ENCODE results near the gene FBXO47. TPM values are rescaled to one million over a fixed set of nuclear protein-coding genes. Genes with fewer than 3 reads are reported as not detected.
A peak's percentile ranks its signal among the peaks of the same experiment; 100 is the strongest.

The FBXO47 gene
- total RNA-seq, 4 donors from 2014 or later, result 0.26 TPM; not detected in 3

DNA sequence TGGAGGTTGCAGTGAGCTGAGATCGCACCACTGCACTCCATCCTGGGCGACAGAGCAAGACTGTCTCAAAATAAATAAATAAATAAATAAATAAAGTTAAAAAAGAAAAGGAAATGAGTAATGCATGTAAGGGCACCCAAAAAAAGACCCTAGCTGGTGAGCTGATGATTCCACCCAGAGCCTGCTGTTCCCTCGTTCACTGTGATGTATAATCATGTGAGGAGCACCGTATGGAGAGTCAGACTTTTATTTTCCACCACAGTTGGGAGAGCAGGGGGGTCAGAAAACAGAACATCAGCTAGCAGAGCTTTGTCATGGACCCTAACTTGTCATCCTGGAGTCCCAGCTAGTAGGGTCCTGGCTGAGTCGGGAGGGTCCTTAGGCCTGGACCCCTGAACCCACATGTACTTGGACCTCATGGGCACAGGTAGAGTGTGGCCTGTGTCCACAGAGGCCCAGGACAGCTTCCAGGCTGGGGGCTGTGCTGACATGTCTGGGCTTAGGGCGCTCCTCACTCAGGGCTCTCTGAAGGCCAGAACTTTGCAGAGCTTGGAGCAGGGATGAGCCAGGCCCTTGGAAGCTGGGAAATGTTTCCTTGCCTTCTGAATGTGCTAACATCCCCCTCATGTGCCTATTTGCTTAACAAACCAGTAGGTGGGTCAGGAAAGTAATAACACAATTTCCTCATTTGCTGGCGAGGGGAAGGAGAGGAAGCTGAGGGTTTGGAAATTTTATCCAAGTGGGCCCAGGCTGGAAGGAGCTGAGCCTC, 60.6 kb downstream of the FBXO47 start:
- H3K4me3 ChIP-seq, result no peak overlapping the region
- H3K36me3 ChIP-seq, result peaks cover 11 to 50% (median 33%) of the 10 kb centered on the region in 4 donors
- no peaks in the 10 kb centered on the region for H3K27me3 ChIP-seq
- 80% methylated on average over 7 of the region's 7 CpGs for WGBS
- intact Hi-C loops (cut with DNase I), result loop anchor here (5.0 kb wide), 1 partner anchor 34 kb away; the partner anchor contains the start of gene LASP1
- no peaks in the 10 kb centered on the region for H3K9me3 ChIP-seq
- DNase-seq (ENCODE audit: extremely low spot score), result no peak
- peaks cover 55 to 62% (median 59%) of the 10 kb centered on the region in 4 donors for H3K4me1 ChIP-seq
- TF ChIP-seq POLR2AphosphoS5 (IDR thresholded peaks at IDR 0.05), result no peak
- TF ChIP-seq EP300 (IDR thresholded peaks at IDR 0.05), result no peak
- TF ChIP-seq POLR2A (IDR thresholded peaks at IDR 0.05; ENCODE audit: low read depth), result no peak
- TF ChIP-seq, protein P1, sequence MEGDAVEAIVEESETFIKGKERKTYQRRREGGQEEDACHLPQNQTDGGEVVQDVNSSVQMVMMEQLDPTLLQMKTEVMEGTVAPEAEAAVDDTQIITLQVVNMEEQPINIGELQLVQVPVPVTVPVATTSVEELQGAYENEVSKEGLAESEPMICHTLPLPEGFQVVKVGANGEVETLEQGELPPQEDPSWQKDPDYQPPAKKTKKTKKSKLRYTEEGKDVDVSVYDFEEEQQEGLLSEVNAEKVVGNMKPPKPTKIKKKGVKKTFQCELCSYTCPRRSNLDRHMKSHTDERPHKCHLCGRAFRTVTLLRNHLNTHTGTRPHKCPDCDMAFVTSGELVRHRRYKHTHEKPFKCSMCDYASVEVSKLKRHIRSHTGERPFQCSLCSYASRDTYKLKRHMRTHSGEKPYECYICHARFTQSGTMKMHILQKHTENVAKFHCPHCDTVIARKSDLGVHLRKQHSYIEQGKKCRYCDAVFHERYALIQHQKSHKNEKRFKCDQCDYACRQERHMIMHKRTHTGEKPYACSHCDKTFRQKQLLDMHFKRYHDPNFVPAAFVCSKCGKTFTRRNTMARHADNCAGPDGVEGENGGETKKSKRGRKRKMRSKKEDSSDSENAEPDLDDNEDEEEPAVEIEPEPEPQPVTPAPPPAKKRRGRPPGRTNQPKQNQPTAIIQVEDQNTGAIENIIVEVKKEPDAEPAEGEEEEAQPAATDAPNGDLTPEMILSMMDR (IDR thresholded peaks at IDR 0.05), result no peak
- H3K27ac ChIP-seq (replicated peaks in 1 of 4), result peak overlapping the region; percentile 20 to 71 (median 48)

DNA sequence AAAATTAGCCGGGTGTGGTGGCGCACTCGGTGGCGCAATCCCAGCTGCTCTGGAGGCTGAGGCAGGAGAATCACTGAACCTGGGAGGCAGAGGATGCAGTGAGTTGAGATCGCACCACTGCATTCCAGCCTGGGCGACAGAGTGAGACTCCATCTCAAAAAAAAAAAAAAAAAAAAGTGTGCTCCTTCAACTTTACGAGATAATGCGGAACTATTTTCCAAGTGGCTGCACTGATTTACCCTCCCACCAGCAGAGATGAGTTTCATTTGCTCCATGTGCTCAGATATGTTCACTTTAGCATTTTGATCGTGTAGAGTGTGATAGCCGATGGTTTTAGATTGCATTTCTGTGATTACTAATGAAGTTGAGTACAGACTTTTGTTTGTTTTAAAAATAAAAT, 61.8 kb downstream of the FBXO47 start:
- peaks cover 61 to 66% (median 65%) of the 10 kb centered on the region in 4 donors for H3K4me1 ChIP-seq
- intact Hi-C loops (cut with DNase I), result loop anchor here (5.0 kb wide), 1 partner anchor 33 kb away; the partner anchor contains the start of gene LASP1
- no peak for DNase-seq (ENCODE audit: extremely low spot score)
- H3K9me3 ChIP-seq, result no peaks in the 10 kb centered on the region
- peaks cover 11 to 46% (median 27%) of the 10 kb centered on the region in 4 donors for H3K36me3 ChIP-seq
- TF ChIP-seq POLR2AphosphoS5 (IDR thresholded peaks at IDR 0.05), result no peak
- TF ChIP-seq, protein P1 (IDR thresholded peaks at IDR 0.05), result no peak
- TF ChIP-seq POLR2A (IDR thresholded peaks at IDR 0.05; ENCODE audit: low read depth), result no peak
- no peak for TF ChIP-seq EP300 (IDR thresholded peaks at IDR 0.05)
- H3K4me3 ChIP-seq, result no peak overlapping the region
- H3K27me3 ChIP-seq, result no peaks in the 10 kb centered on the region
- 90% methylated on average over 10 of the region's 10 CpGs for WGBS
- no peak overlapping the region for H3K27ac ChIP-seq (replicated peaks in 1 of 4)

DNA sequence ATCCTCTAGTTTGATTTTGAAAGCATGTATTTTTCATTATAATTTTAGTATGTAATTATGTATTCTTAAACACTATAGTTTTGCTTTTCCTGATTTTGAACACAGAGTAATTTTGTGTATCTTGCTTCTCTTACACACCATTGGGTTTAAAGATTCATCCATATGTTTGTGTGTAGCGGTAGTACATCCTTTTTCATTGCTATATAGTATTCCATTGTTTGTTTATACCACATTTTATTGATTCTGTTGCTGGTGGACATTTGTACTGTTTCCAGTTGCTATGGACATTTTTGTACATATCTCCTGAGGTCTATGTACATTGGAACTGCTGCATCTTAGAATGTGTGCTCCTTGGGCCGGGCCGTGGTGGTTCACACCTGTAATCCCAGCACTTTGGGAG, 62.3 kb downstream of the FBXO47 start:
- WGBS, result 100% methylated on average over 3 of the region's 3 CpGs
- H3K4me1 ChIP-seq, result peaks cover 65 to 71% (median 69%) of the 10 kb centered on the region in 4 donors

DNA sequence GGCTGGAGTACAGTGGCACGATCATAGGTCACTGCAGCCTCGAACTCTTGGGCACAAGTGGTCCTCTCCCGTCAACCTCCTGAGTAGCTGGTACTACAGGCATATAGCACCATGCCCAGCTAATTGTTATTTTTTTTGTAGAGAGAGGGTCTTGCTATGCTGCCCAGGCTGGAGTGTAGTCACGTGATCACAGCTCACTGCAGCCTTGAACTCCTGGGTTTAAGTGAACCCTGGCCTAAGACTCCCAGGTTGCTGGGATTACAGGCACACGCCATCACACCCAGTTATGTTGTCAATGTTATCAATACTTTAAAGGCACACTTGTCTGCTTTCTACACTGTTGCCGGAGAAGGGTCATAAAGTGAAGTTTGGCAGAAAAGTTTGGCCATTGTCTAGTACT, 63.8 kb downstream of the FBXO47 start:
- TF ChIP-seq EP300 (IDR thresholded peaks at IDR 0.05), result no peak
- H3K4me3 ChIP-seq, result no peak overlapping the region
- peak overlapping the region in 1 of 4 donors; percentile 49 for H3K27ac ChIP-seq (replicated peaks in 1 of 4)
- H3K27me3 ChIP-seq, result no peaks in the 10 kb centered on the region
- intact Hi-C loops (cut with DNase I), result no loop called here
- no peaks in the 10 kb centered on the region for H3K9me3 ChIP-seq
- DNase-seq (ENCODE audit: extremely low spot score), result no peak
- H3K4me1 ChIP-seq, result peaks cover 71 to 79% (median 76%) of the 10 kb centered on the region in 4 donors
- WGBS, result 94% methylated on average over 6 of the region's 6 CpGs
- peaks cover 21 to 58% (median 39%) of the 10 kb centered on the region in 4 donors for H3K36me3 ChIP-seq

More for the DNA sequence above, 62.3 kb downstream of the FBXO47 start:
- no peak for DNase-seq (ENCODE audit: extremely low spot score)
- Histone ChIP-seq H3K4me3 (no peak overlapping the region), H3K36me3 (peaks cover 9 to 43% (median 27%) of the 10 kb centered on the region in 4 donors), H3K9me3 (no peaks in the 10 kb centered on the region), H3K27ac (replicated peaks in 1 of 4) (no peak overlapping the region), H3K27me3 (no peaks in the 10 kb centered on the region)
- TF ChIP-seq, protein P1 (IDR thresholded peaks at IDR 0.05), result no peak
- TF ChIP-seq POLR2AphosphoS5 (IDR thresholded peaks at IDR 0.05) (no peak), EP300 (IDR thresholded peaks at IDR 0.05) (no peak), POLR2A (IDR thresholded peaks at IDR 0.05; ENCODE audit: low read depth) (no peak)
- intact Hi-C loops (cut with DNase I), result loop anchor here (5.0 kb wide), 1 partner anchor 33 kb away; the partner anchor contains the start of gene LASP1

DNA sequence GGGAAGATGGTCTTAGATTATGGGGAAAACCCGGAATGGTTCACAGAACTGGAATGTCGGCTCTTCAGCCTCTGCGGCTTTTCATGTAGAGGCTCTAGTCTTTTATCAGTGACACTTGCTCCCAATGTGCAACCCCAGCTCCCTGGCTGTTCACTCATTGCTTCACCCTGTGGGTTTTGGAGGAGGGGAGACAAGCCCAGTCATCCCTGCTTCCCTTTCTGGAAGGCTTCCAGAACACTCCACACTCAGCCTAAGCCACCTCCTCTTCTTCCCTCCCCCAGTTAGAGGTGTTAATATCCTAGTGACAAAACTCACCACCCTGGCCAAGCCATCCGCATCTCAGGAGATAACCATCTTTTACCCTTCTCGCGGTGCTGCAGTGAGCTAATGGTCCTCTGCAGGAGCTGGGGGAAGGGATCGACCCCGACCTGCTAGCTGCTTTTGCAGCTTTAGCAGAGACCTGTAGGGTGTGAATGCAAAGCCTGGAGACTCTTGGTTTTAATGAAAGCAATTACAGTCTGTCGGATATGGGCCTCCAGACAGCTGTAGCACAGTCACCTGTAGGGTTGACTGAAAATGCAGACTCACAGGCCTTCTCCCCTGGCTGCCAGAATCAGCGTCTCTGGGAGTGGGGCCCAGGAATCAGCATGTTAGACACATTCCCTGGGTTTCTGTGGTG, 66.1 kb downstream of the FBXO47 start:
- intact Hi-C loops (cut with DNase I), result no loop called here
- H3K9me3 ChIP-seq, result no peaks in the 10 kb centered on the region
- peak overlapping the region; percentile 39 to 62 (median 48) for H3K27ac ChIP-seq (replicated peaks in 1 of 4)
- no peak for DNase-seq (ENCODE audit: extremely low spot score)
- no peak overlapping the region for H3K4me3 ChIP-seq
- WGBS, result 22% methylated on average over 10 of the region's 10 CpGs
- TF ChIP-seq, protein P1 (IDR thresholded peaks at IDR 0.05), result no peak
- no peak for TF ChIP-seq EP300 (IDR thresholded peaks at IDR 0.05)
- no peak for TF ChIP-seq POLR2AphosphoS5 (IDR thresholded peaks at IDR 0.05)
- TF ChIP-seq POLR2A (IDR thresholded peaks at IDR 0.05; ENCODE audit: low read depth), result no peak
- peaks cover 71 to 79% (median 76%) of the 10 kb centered on the region in 4 donors for H3K4me1 ChIP-seq
- H3K27me3 ChIP-seq, result no peaks in the 10 kb centered on the region
- H3K36me3 ChIP-seq, result peaks cover 22 to 64% (median 50%) of the 10 kb centered on the region in 4 donors

Measured in esophagus muscularis mucosa (tissue), 4 donors.